ENCODE results near the gene TMEM40. TPM values are rescaled to one million over a fixed set of nuclear protein-coding genes. Genes with fewer than 3 reads are reported as not detected.

Gene TMEM40
- polyA plus RNA-seq, 1 of the 3 experiments (the other 2 are of a cell fraction), result 0.05 TPM

DNA sequence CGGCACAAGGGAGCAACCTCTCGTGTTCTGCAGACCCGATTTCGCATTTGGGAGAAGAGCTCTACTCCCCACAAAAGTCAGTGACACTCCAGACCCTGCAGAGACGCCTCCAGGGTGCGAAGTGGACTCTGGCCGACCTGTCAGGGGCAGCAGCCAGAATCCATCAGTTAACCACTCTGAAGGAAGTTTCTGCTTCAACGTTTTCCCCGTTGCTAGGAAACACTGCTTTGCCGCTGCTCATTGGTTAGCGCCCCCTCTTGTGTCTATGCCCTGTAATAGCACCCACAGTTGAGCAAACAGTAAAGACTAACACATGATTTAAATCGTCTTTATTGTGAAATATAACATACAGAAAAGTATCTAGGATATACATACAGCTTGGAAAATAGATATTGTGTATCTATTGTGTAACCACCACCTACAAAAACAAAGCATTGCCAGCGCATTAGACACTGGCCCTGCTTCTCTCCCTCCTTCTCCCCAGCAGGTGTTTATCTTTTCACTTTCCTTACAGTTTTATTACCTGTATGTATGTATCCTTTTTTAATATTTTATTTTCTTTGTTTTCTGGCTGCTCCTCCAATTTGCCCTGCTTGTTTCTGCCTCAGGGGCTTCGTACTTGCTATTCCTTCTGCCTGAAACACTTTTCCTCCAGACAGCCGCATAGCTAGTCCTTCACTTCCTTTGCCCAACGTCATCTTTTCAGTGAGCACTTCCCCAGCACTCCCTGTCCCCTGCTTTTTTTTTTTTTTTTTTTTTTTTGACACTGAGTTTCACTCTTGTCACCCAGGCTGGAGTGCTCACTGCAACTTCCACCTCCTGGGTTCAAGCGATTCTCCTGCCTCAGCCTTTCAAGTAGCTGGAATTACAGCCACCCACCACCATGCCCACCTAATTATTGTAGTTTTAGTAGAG is 38.8 kb downstream of the TMEM40 start:
- H3K9me2 ChIP-seq, result no peaks in the 10 kb centered on the region
- H3K79me2 ChIP-seq (ENCODE audit: insufficient read depth), result no peaks in the 10 kb centered on the region
- 16% methylated on average over 17 of the region's 17 CpGs for WGBS (ENCODE audit: low lambda C conversion rate)
- no peaks in the 10 kb centered on the region for H3K36me3 ChIP-seq (replicated peaks in 1 of 2; ENCODE audit: control insufficient read depth in 1 of 2, insufficient read depth in 2 of 2, low read length in 1 of 2)
- DNase-seq, result peak; percentile 82
- no peaks in the 10 kb centered on the region for H3F3A ChIP-seq (replicated peaks; ENCODE audit: insufficient read depth)
- H3K9ac ChIP-seq, result peak overlapping the region; percentile 36; the same call in 1 of the 2 replicates
- POLR2A ChIA-PET, result no interaction called here
- peak overlapping the region; percentile 35 to 67 for H3K4me3 ChIP-seq (ENCODE audit: low read depth in 2 of 2, low read length in 1 of 2)
- H4K20me1 ChIP-seq (ENCODE audit: insufficient read depth), result no peaks in the 10 kb centered on the region
- no peak overlapping the region for H3K27ac ChIP-seq (ENCODE audit: low read depth in 2 of 2, low read length in 1 of 2)
- no peaks in the 10 kb centered on the region for H3K27me3 ChIP-seq (ENCODE audit: insufficient read depth)
- no peaks in the 10 kb centered on the region for H3K9me3 ChIP-seq
- peak overlapping the region; percentile 84 for H3K4me2 ChIP-seq
- H2AFZ ChIP-seq (ENCODE audit: low read depth), result peak overlapping the region; percentile 95
- no peaks in the 10 kb centered on the region; a peak in 1 of 4 replicates for H3K4me1 ChIP-seq (ENCODE audit: control insufficient read depth in 1 of 2, insufficient read depth in 2 of 2, low read depth in 1 of 2, low read length in 1 of 2)
- CTCF ChIA-PET, result interaction anchor here (0.6 to 4.6 kb wide), 41 partner anchors 9 to 1181 kb away, joined by 3 to 70 read pairs (median 4); partner anchors contain the start of genes RAF1 and TMEM40
- TF ChIP-seq SMC3 (IDR thresholded peaks at IDR 0.05; ENCODE audit: low read depth, low read length) (peak; percentile 81), MXI1 (IDR thresholded peaks at IDR 0.05; ENCODE audit: low read depth, low read length) (peak; percentile 68), NFIC (IDR thresholded peaks at IDR 0.05; ENCODE audit: borderline replicate concordance) (no peak), RFX5 (IDR thresholded peaks at IDR 0.05; ENCODE audit: low read length) (peak; percentile 91), YY1 (IDR thresholded peaks at IDR 0.05; ENCODE audit: low read depth) (no peak), RAD21 (IDR thresholded peaks at IDR 0.05; ENCODE audit: low read length) (peak; percentile 90), SIN3A (IDR thresholded peaks at IDR 0.05; ENCODE audit: borderline replicate concordance, low read depth, low read length) (peak; percentile 66; the same call in 1 of the 2 replicates), GABPA (IDR thresholded peaks at IDR 0.05; ENCODE audit: low read depth) (no peak), FOSL2 (IDR thresholded peaks at IDR 0.05; ENCODE audit: borderline replicate concordance, low read depth) (no peak), RXRA (IDR thresholded peaks at IDR 0.05; ENCODE audit: borderline replicate concordance, low read depth) (no peak), TCF12 (IDR thresholded peaks at IDR 0.05) (no peak), CHD2 (IDR thresholded peaks at IDR 0.05; ENCODE audit: low read length, partially characterized antibody) (no peak), JUND (IDR thresholded peaks at IDR 0.05) (no peak), GATA2 (CRISPR knock-in tag; IDR thresholded peaks at IDR 0.05) (no peak), FOXM1 (IDR thresholded peaks at IDR 0.05; ENCODE audit: low read depth) (no peak), NRF1 (IDR thresholded peaks at IDR 0.05; ENCODE audit: low read depth, low read length) (no peak)
- TF ChIP-seq, protein P1, sequence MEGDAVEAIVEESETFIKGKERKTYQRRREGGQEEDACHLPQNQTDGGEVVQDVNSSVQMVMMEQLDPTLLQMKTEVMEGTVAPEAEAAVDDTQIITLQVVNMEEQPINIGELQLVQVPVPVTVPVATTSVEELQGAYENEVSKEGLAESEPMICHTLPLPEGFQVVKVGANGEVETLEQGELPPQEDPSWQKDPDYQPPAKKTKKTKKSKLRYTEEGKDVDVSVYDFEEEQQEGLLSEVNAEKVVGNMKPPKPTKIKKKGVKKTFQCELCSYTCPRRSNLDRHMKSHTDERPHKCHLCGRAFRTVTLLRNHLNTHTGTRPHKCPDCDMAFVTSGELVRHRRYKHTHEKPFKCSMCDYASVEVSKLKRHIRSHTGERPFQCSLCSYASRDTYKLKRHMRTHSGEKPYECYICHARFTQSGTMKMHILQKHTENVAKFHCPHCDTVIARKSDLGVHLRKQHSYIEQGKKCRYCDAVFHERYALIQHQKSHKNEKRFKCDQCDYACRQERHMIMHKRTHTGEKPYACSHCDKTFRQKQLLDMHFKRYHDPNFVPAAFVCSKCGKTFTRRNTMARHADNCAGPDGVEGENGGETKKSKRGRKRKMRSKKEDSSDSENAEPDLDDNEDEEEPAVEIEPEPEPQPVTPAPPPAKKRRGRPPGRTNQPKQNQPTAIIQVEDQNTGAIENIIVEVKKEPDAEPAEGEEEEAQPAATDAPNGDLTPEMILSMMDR (IDR thresholded peaks at IDR 0.05), result peak; percentile 97
- TF ChIP-seq, protein P2, sequence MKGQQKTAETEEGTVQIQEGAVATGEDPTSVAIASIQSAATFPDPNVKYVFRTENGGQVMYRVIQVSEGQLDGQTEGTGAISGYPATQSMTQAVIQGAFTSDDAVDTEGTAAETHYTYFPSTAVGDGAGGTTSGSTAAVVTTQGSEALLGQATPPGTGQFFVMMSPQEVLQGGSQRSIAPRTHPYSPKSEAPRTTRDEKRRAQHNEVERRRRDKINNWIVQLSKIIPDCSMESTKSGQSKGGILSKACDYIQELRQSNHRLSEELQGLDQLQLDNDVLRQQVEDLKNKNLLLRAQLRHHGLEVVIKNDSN (IDR thresholded peaks at IDR 0.05; ENCODE audit: borderline replicate concordance, low read depth), result no peak
- TF ChIP-seq, protein P3, sequence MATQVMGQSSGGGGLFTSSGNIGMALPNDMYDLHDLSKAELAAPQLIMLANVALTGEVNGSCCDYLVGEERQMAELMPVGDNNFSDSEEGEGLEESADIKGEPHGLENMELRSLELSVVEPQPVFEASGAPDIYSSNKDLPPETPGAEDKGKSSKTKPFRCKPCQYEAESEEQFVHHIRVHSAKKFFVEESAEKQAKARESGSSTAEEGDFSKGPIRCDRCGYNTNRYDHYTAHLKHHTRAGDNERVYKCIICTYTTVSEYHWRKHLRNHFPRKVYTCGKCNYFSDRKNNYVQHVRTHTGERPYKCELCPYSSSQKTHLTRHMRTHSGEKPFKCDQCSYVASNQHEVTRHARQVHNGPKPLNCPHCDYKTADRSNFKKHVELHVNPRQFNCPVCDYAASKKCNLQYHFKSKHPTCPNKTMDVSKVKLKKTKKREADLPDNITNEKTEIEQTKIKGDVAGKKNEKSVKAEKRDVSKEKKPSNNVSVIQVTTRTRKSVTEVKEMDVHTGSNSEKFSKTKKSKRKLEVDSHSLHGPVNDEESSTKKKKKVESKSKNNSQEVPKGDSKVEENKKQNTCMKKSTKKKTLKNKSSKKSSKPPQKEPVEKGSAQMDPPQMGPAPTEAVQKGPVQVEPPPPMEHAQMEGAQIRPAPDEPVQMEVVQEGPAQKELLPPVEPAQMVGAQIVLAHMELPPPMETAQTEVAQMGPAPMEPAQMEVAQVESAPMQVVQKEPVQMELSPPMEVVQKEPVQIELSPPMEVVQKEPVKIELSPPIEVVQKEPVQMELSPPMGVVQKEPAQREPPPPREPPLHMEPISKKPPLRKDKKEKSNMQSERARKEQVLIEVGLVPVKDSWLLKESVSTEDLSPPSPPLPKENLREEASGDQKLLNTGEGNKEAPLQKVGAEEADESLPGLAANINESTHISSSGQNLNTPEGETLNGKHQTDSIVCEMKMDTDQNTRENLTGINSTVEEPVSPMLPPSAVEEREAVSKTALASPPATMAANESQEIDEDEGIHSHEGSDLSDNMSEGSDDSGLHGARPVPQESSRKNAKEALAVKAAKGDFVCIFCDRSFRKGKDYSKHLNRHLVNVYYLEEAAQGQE (IDR thresholded peaks at IDR 0.05; ENCODE audit: low read depth, low read length), result no peak
- TF ChIP-seq, protein P4, sequence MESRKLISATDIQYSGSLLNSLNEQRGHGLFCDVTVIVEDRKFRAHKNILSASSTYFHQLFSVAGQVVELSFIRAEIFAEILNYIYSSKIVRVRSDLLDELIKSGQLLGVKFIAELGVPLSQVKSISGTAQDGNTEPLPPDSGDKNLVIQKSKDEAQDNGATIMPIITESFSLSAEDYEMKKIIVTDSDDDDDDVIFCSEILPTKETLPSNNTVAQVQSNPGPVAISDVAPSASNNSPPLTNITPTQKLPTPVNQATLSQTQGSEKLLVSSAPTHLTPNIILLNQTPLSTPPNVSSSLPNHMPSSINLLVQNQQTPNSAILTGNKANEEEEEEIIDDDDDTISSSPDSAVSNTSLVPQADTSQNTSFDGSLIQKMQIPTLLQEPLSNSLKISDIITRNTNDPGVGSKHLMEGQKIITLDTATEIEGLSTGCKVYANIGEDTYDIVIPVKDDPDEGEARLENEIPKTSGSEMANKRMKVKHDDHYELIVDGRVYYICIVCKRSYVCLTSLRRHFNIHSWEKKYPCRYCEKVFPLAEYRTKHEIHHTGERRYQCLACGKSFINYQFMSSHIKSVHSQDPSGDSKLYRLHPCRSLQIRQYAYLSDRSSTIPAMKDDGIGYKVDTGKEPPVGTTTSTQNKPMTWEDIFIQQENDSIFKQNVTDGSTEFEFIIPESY (IDR thresholded peaks at IDR 0.05; ENCODE audit: borderline replicate concordance, low read depth), result no peak
- TF ChIP-seq, protein P5, sequence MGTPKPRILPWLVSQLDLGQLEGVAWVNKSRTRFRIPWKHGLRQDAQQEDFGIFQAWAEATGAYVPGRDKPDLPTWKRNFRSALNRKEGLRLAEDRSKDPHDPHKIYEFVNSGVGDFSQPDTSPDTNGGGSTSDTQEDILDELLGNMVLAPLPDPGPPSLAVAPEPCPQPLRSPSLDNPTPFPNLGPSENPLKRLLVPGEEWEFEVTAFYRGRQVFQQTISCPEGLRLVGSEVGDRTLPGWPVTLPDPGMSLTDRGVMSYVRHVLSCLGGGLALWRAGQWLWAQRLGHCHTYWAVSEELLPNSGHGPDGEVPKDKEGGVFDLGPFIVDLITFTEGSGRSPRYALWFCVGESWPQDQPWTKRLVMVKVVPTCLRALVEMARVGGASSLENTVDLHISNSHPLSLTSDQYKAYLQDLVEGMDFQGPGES (IDR thresholded peaks at IDR 0.05; ENCODE audit: low read depth, low read length), result no peak
- TF ChIP-seq, protein P6, sequence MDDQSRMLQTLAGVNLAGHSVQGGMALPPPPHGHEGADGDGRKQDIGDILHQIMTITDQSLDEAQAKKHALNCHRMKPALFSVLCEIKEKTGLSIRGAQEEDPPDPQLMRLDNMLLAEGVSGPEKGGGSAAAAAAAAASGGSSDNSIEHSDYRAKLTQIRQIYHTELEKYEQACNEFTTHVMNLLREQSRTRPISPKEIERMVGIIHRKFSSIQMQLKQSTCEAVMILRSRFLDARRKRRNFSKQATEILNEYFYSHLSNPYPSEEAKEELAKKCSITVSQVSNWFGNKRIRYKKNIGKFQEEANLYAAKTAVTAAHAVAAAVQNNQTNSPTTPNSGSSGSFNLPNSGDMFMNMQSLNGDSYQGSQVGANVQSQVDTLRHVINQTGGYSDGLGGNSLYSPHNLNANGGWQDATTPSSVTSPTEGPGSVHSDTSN (IDR thresholded peaks at IDR 0.05), result peak; percentile 51

All from SK-N-SH (cell line).